Measurements from ENCODE around the gene PBX3.
A peak's percentile ranks its signal among the peaks of the same experiment; 100 is the strongest.

Gene PBX3

DNA sequence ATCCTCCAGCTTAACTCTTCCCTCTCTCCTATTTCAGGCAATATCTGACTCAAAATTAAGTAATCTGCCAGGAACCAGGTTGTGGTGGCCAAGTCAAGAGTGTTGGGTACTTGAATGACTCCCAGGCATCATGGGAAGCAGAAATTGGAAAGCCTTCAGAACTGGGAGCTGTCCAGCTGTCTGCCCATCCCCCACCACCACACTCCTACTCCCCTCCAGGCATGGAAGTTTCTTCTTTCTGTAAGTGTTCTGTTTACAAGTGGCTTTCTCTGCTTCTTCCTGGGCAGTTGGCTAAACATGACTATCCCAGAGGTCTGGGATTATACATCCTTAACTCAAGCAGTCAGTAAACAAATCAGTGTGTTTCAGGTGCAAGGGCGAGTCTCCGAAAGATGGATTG is 14.6 kb upstream of the PBX3 start:
- Histone ChIP-seq H3K4me3 (ENCODE audit: extremely low read depth, insufficient read depth, low read length, poor library complexity, severe bottlenecking) (no peak overlapping the region), H3K4me1 (ENCODE audit: control insufficient read depth, insufficient read depth, low read length, poor library complexity, severe bottlenecking) (no peaks in the 10 kb centered on the region), H3K9me3 (ENCODE audit: control insufficient read depth, low read length) (no peaks in the 10 kb centered on the region), H3K27ac (ENCODE audit: low read depth, low read length, severe bottlenecking) (no peak overlapping the region), H3K36me3 (ENCODE audit: control insufficient read depth, insufficient read depth, low read length) (no peaks in the 10 kb centered on the region)
- WGBS, 2 experiments (ENCODE audit: insufficient coverage in 2 of 2): 80% methylated on average over 1 of the region's 2 CpGs; no CpG with 5 or more reads in 1 of the 2 experiments

GRCh38 chr9:125739436-125739835 is 7.7 kb upstream of the PBX3 start:
- no peaks in the 10 kb centered on the region for H3K9me3 ChIP-seq (ENCODE audit: control insufficient read depth, low read length)
- 80 to 100% methylated on average over 1 of the region's 3 CpGs for WGBS, 2 experiments (ENCODE audit: insufficient coverage in 2 of 2)
- no peaks in the 10 kb centered on the region for H3K36me3 ChIP-seq (ENCODE audit: control insufficient read depth, insufficient read depth, low read length)
- no peak overlapping the region for H3K4me3 ChIP-seq (ENCODE audit: extremely low read depth, insufficient read depth, low read length, poor library complexity, severe bottlenecking)
- no peak overlapping the region for H3K27ac ChIP-seq (ENCODE audit: low read depth, low read length, severe bottlenecking)
- no peaks in the 10 kb centered on the region for H3K4me1 ChIP-seq (ENCODE audit: control insufficient read depth, insufficient read depth, low read length, poor library complexity, severe bottlenecking)

DNA sequence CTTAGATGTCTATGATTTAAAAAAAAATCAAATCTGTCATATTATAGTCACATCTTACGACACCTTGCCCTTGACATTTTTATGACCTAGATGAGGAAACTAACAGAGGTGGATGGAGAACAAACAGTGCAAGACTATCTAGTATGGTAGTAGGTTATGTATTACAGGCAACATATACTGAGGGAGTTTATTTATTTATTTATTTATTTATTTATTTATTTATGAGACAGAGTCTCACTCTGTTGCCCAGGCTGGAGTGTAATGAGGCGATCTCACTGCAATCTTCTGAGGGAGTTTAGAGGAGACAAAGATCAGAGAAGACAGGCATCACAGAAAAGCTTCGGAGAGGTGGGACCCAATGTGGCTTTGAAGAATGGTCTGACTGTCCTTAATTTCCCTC is 4.5 kb upstream of the PBX3 start:
- no peak overlapping the region for H3K27ac ChIP-seq (ENCODE audit: low read depth, low read length, severe bottlenecking)
- no peaks in the 10 kb centered on the region for H3K9me3 ChIP-seq (ENCODE audit: control insufficient read depth, low read length)
- 83% methylated on average over 2 of the region's 3 CpGs; no CpG with 5 or more reads in 1 of the 2 experiments for WGBS, 2 experiments (ENCODE audit: insufficient coverage in 2 of 2)
- H3K4me3 ChIP-seq (ENCODE audit: extremely low read depth, insufficient read depth, low read length, poor library complexity, severe bottlenecking): no peak overlapping the region
- no peaks in the 10 kb centered on the region for H3K4me1 ChIP-seq (ENCODE audit: control insufficient read depth, insufficient read depth, low read length, poor library complexity, severe bottlenecking)
- no peaks in the 10 kb centered on the region for H3K36me3 ChIP-seq (ENCODE audit: control insufficient read depth, insufficient read depth, low read length)

GRCh38 chr9:125743682-125744428 is 3.3 kb upstream of the PBX3 start:
- WGBS, 2 experiments (ENCODE audit: insufficient coverage in 2 of 2): 83 to 85% methylated on average over 3 to 4 of the region's 5 CpGs
- Histone ChIP-seq H3K27ac (ENCODE audit: low read depth, low read length, severe bottlenecking) (no peak overlapping the region), H3K4me3 (ENCODE audit: extremely low read depth, insufficient read depth, low read length, poor library complexity, severe bottlenecking) (no peak overlapping the region), H3K4me1 (ENCODE audit: control insufficient read depth, insufficient read depth, low read length, poor library complexity, severe bottlenecking) (no peaks in the 10 kb centered on the region), H3K36me3 (ENCODE audit: control insufficient read depth, insufficient read depth, low read length) (peaks cover 4% of the 10 kb centered on the region), H3K9me3 (ENCODE audit: control insufficient read depth, low read length) (no peaks in the 10 kb centered on the region)

- 83 to 100% methylated on average over 1 to 3 of the region's 5 CpGs for WGBS, 2 experiments (ENCODE audit: insufficient coverage in 2 of 2)
- H3K4me1 ChIP-seq (ENCODE audit: control insufficient read depth, insufficient read depth, low read length, poor library complexity, severe bottlenecking): no peaks in the 10 kb centered on the region
- H3K27ac ChIP-seq (ENCODE audit: low read depth, low read length, severe bottlenecking): no peak overlapping the region
- no peak overlapping the region for H3K4me3 ChIP-seq (ENCODE audit: extremely low read depth, insufficient read depth, low read length, poor library complexity, severe bottlenecking)
- H3K36me3 ChIP-seq (ENCODE audit: control insufficient read depth, insufficient read depth, low read length): peaks cover 8% of the 10 kb centered on the region
- no peaks in the 10 kb centered on the region for H3K9me3 ChIP-seq (ENCODE audit: control insufficient read depth, low read length)
Measured at GRCh38 chr9:125744616-125745015, 2.6 kb upstream of the PBX3 start.

DNA sequence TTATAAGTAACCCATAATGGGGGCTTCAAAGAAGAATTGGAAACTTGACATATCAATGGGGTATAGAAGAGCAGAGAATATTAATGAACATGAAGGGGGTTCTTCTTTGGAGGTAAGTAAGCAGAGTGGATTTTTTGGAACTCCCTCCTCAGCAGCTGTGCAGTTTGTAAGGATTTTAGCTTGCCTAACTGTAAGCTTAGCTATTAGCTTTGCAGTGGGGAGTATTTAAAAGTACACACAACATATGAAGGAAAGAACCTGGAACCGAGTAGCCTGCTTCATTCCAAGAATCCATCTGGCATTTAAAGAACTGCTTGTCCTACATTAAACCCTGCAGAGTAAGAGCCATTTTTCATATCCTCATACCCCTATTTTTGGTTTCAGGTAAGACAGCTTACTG is 2.2 kb upstream of the PBX3 start:
- no peak overlapping the region for H3K27ac ChIP-seq (ENCODE audit: low read depth, low read length, severe bottlenecking)
- WGBS, 2 experiments (ENCODE audit: insufficient coverage in 2 of 2): 100% methylated on average over 1 of the region's 1 CpG; no CpG with 5 or more reads in 1 of the 2 experiments
- H3K9me3 ChIP-seq (ENCODE audit: control insufficient read depth, low read length): no peaks in the 10 kb centered on the region
- H3K4me3 ChIP-seq (ENCODE audit: extremely low read depth, insufficient read depth, low read length, poor library complexity, severe bottlenecking): no peak overlapping the region
- peaks cover 2% of the 10 kb centered on the region for H3K4me1 ChIP-seq (ENCODE audit: control insufficient read depth, insufficient read depth, low read length, poor library complexity, severe bottlenecking)
- peaks cover 8% of the 10 kb centered on the region for H3K36me3 ChIP-seq (ENCODE audit: control insufficient read depth, insufficient read depth, low read length)

DNA sequence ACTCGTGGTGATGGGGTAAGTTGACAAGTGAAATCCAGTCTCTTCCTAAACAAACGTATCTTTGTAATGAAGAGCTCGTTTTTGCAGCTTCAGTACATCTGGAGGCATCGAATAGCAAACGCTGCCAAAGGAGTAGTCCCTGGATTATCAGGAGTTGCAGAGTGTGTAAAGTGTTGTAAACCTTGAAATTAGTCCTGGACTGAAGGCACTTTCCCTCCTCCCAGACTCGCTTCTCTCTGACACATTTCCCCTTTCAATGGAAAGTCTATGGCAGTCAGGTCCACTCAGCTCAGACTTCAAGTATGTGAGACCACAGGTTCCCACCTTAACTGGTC is 1.5 kb upstream of the PBX3 start:
- Histone ChIP-seq H3K27ac (ENCODE audit: low read depth, low read length, severe bottlenecking) (no peak overlapping the region), H3K4me1 (ENCODE audit: control insufficient read depth, insufficient read depth, low read length, poor library complexity, severe bottlenecking) (peaks cover 5% of the 10 kb centered on the region), H3K9me3 (ENCODE audit: control insufficient read depth, low read length) (no peaks in the 10 kb centered on the region), H3K4me3 (ENCODE audit: extremely low read depth, insufficient read depth, low read length, poor library complexity, severe bottlenecking) (peak overlapping the region; percentile 42), H3K36me3 (ENCODE audit: control insufficient read depth, insufficient read depth, low read length) (peaks cover 10% of the 10 kb centered on the region)
- 56 to 63% methylated on average over 6 of the region's 6 CpGs for WGBS, 2 experiments (ENCODE audit: insufficient coverage in 2 of 2)

DNA sequence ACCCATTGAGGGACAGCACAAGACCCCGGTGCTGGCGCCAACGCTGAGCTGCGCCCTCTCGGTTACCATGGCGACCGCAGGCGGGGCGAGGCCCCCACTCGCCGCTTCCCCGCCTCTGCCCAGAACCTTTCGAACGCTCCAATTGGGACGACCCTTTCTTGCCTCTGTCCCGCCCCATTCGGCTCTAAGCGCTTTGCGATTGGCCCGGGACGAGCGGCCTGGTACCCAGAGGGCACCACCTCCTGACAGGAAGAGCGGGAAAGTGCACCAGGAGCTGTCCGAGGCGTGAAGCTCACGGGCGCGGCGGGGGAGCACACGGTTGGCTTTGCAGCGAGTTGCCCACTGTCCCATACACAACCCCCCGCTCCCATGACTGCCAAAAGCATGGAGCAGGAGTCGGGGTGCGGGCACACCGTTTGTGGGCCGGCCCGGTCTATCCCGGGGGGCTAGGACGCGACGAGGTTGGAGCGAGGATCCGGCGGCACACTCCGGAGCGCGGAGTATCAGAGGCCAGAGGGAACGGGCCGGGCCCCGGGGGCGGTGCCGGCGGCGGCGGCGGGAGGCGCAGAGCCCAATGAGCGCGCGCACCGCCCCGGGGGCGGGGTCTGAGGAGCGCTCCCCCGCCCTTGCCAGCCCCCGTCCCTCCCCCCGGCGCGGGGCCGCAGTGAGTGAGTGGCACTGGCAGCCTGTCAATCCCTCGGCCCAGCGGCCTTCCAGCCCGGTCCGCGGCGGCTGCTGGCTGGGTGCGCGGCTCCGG is 978 bp upstream of the PBX3 start:
- H3K4me1 ChIP-seq (ENCODE audit: control insufficient read depth, insufficient read depth, low read length, poor library complexity, severe bottlenecking): peaks cover 5% of the 10 kb centered on the region
- H3K9me3 ChIP-seq (ENCODE audit: control insufficient read depth, low read length): no peaks in the 10 kb centered on the region
- H3K36me3 ChIP-seq (ENCODE audit: control insufficient read depth, insufficient read depth, low read length): peaks cover 15% of the 10 kb centered on the region
- WGBS, 2 experiments (ENCODE audit: insufficient coverage in 2 of 2): 0% methylated on average over 59 to 67 of the region's 79 CpGs
- peak overlapping the region; percentile 79 for H3K27ac ChIP-seq (ENCODE audit: low read depth, low read length, severe bottlenecking)
- H3K4me3 ChIP-seq (ENCODE audit: extremely low read depth, insufficient read depth, low read length, poor library complexity, severe bottlenecking): peak overlapping the region; percentile 42

GRCh38 chr9:125746774-125747052 is 460 bp upstream of the PBX3 start:
- WGBS, 2 experiments (ENCODE audit: insufficient coverage in 2 of 2): 0% methylated on average over 15 to 21 of the region's 46 CpGs
- H3K27ac ChIP-seq (ENCODE audit: low read depth, low read length, severe bottlenecking): peak overlapping the region; percentile 79
- H3K36me3 ChIP-seq (ENCODE audit: control insufficient read depth, insufficient read depth, low read length): peaks cover 20% of the 10 kb centered on the region
- H3K9me3 ChIP-seq (ENCODE audit: control insufficient read depth, low read length): no peaks in the 10 kb centered on the region
- H3K4me3 ChIP-seq (ENCODE audit: extremely low read depth, insufficient read depth, low read length, poor library complexity, severe bottlenecking): peak overlapping the region; percentile 42
- H3K4me1 ChIP-seq (ENCODE audit: control insufficient read depth, insufficient read depth, low read length, poor library complexity, severe bottlenecking): peaks cover 5% of the 10 kb centered on the region

DNA sequence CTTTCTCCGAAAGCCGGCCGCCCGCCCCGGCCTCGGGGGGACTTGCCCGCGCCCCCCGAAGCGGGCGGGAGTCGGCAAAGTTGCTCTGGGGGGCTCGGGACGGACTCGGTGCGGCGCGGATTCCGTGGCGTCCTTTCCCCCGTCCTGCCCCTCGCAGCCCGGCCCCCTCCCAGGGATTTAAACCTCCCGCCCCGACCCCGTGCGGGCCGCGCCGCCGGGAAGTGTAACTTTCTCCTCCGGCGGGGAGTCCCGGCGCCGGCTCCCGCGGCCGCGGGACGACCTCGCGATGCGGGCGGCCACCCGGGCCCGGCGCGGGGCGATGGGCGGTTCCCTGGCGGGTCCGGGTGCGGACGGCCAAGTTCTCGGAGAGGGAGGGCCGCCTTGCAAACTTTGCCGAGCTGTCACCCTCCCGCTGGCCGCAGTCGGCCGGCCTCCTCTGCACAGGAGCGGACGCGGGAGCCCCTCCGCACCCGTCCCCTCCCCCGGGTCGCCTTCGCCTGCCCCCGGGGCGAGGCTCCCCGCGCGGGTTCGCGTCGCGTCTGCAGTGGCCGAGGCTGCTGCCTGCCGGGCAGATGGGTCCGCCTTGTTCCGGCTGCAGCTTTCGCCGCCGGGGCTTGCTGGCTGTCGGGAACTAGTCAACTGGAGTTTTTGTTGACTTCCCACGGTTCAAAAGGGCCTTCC is 732 bp downstream of the PBX3 start:
- Histone ChIP-seq H3K9me3 (ENCODE audit: control insufficient read depth, low read length) (no peaks in the 10 kb centered on the region), H3K27ac (ENCODE audit: low read depth, low read length, severe bottlenecking) (peak overlapping the region; percentile 62), H3K4me3 (ENCODE audit: extremely low read depth, insufficient read depth, low read length, poor library complexity, severe bottlenecking) (peak overlapping the region; percentile 86), H3K4me1 (ENCODE audit: control insufficient read depth, insufficient read depth, low read length, poor library complexity, severe bottlenecking) (peaks cover 5% of the 10 kb centered on the region), H3K36me3 (ENCODE audit: control insufficient read depth, insufficient read depth, low read length) (peaks cover 21% of the 10 kb centered on the region)
- WGBS, 2 experiments (ENCODE audit: insufficient coverage in 2 of 2): 1% methylated on average over 54 to 60 of the region's 88 CpGs

Measured in mesodermal cell (in vitro differentiated cells).